Endothelial cell of umbilical vein (primary cell): Measurements from ENCODE around the gene OR1F1. TPM values are rescaled to one million over a fixed set of nuclear protein-coding genes. Genes with fewer than 3 reads are reported as not detected.

Source experiments
- BruUV-seq: library from RNA; stranded (reverse); fragments of 400-500 nt; replicated peaks from 2 replicates; lab custom pipeline; 2021; lab: Mats Ljungman, UMichigan
- CTCF ChIA-PET: fragments of 300-600, 350-600 bp; sonication (Branson Sonifier 250); formaldehyde crosslinking; loops from one replicate; lab custom pipeline; 2021; ENCODE audit warnings: antibody characterized with exemption, inconsistent platforms; lab: Charles Lee
- POLR2A ChIA-PET: fragments of 300-600, 350-600 bp; sonication (Branson Sonifier 250); formaldehyde crosslinking; loops from one replicate; lab custom pipeline; 2021; ENCODE audit warnings: antibody characterized with exemption, inconsistent platforms; lab: Charles Lee
- DNase-seq: peaks from one replicate; pipeline ENCODE4 v3.0.0-alpha.2; 2011; ENCODE audit warnings: low read depth, low spot score
- FAIRE-seq: peaks from 2 replicates; lab custom pipeline; 2011; peaks lifted over from hg19 to GRCh38; lab: Jason Lieb, UNC
- H2AFZ ChIP-seq: 2 replicates; pipeline ENCODE4 v1.6.0; 2012; ENCODE audit warnings: low read depth, low read length, control low read depth, inconsistent platforms
- H3K27ac ChIP-seq: 2 replicates; pipeline ENCODE4 v1.5.1; 2011; ENCODE audit warnings: low read depth, mild to moderate bottlenecking, control low read depth, low read length, moderate library complexity; ENCODE audit not compliant: insufficient read depth
- H3K27me3 ChIP-seq, 2 experiments: 2 replicates each; pipeline versions ENCODE4 v1.6.0 to v1.6.1; 2011; ENCODE audit warnings: low read length in 2 of 2, mixed read lengths in 1 of 2; ENCODE audit not compliant: control insufficient read depth in 2 of 2, insufficient read depth in 2 of 2
- H3K36me3 ChIP-seq, 2 experiments: 2 replicates in 1 of 2; 3 replicates in 1 of 2; pipeline ENCODE4 v1.5.1; 2011; ENCODE audit warnings: low read length in 2 of 2, mild to moderate bottlenecking in 1 of 2, moderate library complexity in 1 of 2; ENCODE audit not compliant: control insufficient read depth in 2 of 2, insufficient read depth in 2 of 2; ENCODE audit errors: extremely low read depth in 1 of 2
- H3K4me1 ChIP-seq: 3 replicates; pipeline ENCODE4 v1.5.1; 2011; ENCODE audit warnings: mild to moderate bottlenecking, low read length; ENCODE audit not compliant: control insufficient read depth, insufficient read depth; ENCODE audit errors: extremely low read depth
- H3K4me2 ChIP-seq: 2 replicates; pipeline ENCODE4 v1.6.1; 2011; ENCODE audit warnings: low read length, control low read depth, mixed read lengths; ENCODE audit not compliant: insufficient read depth
- H3K4me3 ChIP-seq, 3 experiments: fragments of 200-600 bp in 1 of 3; sonication (generic), shearing (Covaris generic) in 1 of 3; replicated peaks in 1 of 3; 2 replicates each; pipeline ENCODE4 v1.5.1; 2011 to 2016; ENCODE audit warnings: control low read depth in 3 of 3, low read length in 3 of 3, mild to moderate bottlenecking in 2 of 3, inconsistent platforms in 1 of 3, low read depth in 1 of 3, moderate library complexity in 1 of 3; ENCODE audit not compliant: insufficient read depth in 1 of 3
- H3K79me2 ChIP-seq: 2 replicates; pipeline ENCODE4 v1.6.0; 2012; ENCODE audit warnings: low read length, inconsistent platforms; ENCODE audit not compliant: control insufficient read depth, insufficient read depth
- H3K9ac ChIP-seq: replicated peaks from 2 replicates; pipeline ENCODE3; 2011; ENCODE audit warnings: low read length, control low read depth; ENCODE audit not compliant: insufficient read depth; ENCODE audit errors: extremely low read depth
- H3K9me1 ChIP-seq: replicated peaks from 3 replicates; pipeline ENCODE4 v1.6.0; 2011; ENCODE audit warnings: mild to moderate bottlenecking, low read length; ENCODE audit not compliant: control insufficient read depth, insufficient read depth; ENCODE audit errors: extremely low read depth
- H3K9me3 ChIP-seq: replicated peaks from 2 replicates; pipeline ENCODE4 v1.5.1; 2012; ENCODE audit warnings: low read length, inconsistent platforms; ENCODE audit not compliant: control insufficient read depth, insufficient read depth
- H4K20me1 ChIP-seq: replicated peaks from 2 replicates; pipeline ENCODE3; 2011; ENCODE audit warnings: mild to moderate bottlenecking, low read length; ENCODE audit not compliant: control insufficient read depth, insufficient read depth; ENCODE audit errors: extremely low read depth
- FOS ChIP-seq: IDR thresholded peaks from 2 replicates; pipeline ENCODE4 v1.6.1; 2011; ENCODE audit warnings: mild to moderate bottlenecking, low read length, moderate library complexity, borderline replicate concordance; ENCODE audit not compliant: insufficient read depth
- GATA2 ChIP-seq: IDR thresholded peaks from 2 replicates; pipeline ENCODE4 v1.7.0; 2011; ENCODE audit warnings: low read depth, mild to moderate bottlenecking, moderate library complexity, mixed read lengths, low read length; ENCODE audit not compliant: insufficient read length, insufficient read depth
- JUN ChIP-seq: IDR thresholded peaks from 2 replicates; pipeline ENCODE4 v1.6.1; 2011; ENCODE audit warnings: borderline replicate concordance, low read depth; ENCODE audit not compliant: insufficient read length, insufficient read depth
- MYC ChIP-seq: IDR thresholded peaks from one replicate; pipeline ENCODE4 v1.6.1; 2011; ENCODE audit warnings: mild to moderate bottlenecking, low read depth, low read length
- POLR2AphosphoS5 ChIP-seq: IDR thresholded peaks from 2 replicates; pipeline ENCODE4 v1.6.1; 2012; ENCODE audit warnings: low read depth, mild to moderate bottlenecking, control low read depth, low read length, moderate library complexity; ENCODE audit not compliant: insufficient read depth
- dilution Hi-C: fragments of 300-500 bp; cut with MboI; formaldehyde crosslinking; loops from one replicate; pipeline ENCODE4 v1.15.0; 2019; ENCODE audit warnings: low sequenced_read_pairs; ENCODE audit not compliant: extremely low pct_ligation_motif_present
- intact Hi-C: fragments of 100-400 bp; cut with micrococcal nuclease; formaldehyde crosslinking; loops from one replicate; pipeline ENCODE4 v1.10.0; 2022
- polyA plus RNA-seq, 4 experiments: library from polyadenylated mRNA; depleted of rRNA in 3 of 4; stranded (reverse) in 3 of 4; unstranded in 1 of 4; fragments of >200 nt; gene quantifications; 2 replicates each; pipeline versions ENCODE4 v1.2.1 to v1.2.3, GENCODE V29; 2011 to 2012; ENCODE audit warnings: missing spikeins in 1 of 4
- total RNA-seq: library from RNA; stranded (reverse); gene quantifications from 2 replicates; pipeline ENCODE4 v1.2.3, GENCODE V29; 2021
- TF ChIP-seq, protein P1 (sequence below), 2 donors: IDR thresholded peaks; 1 replicate in 1 of 2; 2 replicates in 1 of 2; pipeline ENCODE4 v1.5.1; 2011; ENCODE audit warnings: low read length in 2 of 2, mild to moderate bottlenecking in 2 of 2, moderate library complexity in 2 of 2, control low read depth in 1 of 2, inconsistent platforms in 1 of 2, low read depth in 1 of 2; ENCODE audit not compliant: insufficient read depth in 1 of 2; ENCODE audit errors: extremely low read depth in 1 of 2

OR1F1 gene
- total and polyA plus RNA-seq, 2 donors (not counting 3 experiments of a cell fraction or from before 2014, with no cell fraction given), result 0.17 TPM; not detected in 1

DNA sequence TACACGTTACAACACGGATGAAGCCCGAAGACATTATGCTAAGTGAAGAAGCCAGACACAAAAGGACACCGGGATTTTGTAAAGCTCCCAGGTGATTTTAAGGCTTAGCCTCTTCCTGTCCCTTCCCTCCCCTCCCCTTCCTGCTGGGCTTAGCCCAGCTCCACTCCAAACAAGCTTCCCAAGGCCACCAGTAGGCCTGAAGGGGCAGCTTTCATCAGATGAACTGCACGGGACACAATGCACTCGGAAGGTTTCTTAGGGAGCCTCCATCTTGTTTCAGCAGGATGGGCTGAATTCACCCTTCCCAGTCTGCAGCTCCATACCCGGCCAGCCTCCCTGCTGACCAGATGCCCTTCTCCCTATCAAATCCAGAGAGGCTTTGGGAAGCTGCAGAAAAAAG is 58.0 kb downstream of the OR1F1 start:
- Histone ChIP-seq H3K36me3 (no peaks in the 10 kb centered on the region), H4K20me1 (no peaks in the 10 kb centered on the region), H3K9me3 (no peaks in the 10 kb centered on the region), H3K9ac (no peak overlapping the region), H3K27me3 (peaks cover 0 to 4% of the 10 kb centered on the region in 2 experiments), H2AFZ (no peak overlapping the region), H3K79me2 (no peaks in the 10 kb centered on the region), H3K4me1 (no peaks in the 10 kb centered on the region), H3K4me2 (no peak overlapping the region), H3K9me1 (no peaks in the 10 kb centered on the region), H3K4me3 (no peak overlapping the region), H3K27ac (no peak overlapping the region)
- CTCF ChIA-PET, result no interaction called here
- POLR2A ChIA-PET, result no interaction called here
- no TSS peak for BruUV-seq
- TF ChIP-seq POLR2AphosphoS5, result no peak
- TF ChIP-seq, protein P1, sequence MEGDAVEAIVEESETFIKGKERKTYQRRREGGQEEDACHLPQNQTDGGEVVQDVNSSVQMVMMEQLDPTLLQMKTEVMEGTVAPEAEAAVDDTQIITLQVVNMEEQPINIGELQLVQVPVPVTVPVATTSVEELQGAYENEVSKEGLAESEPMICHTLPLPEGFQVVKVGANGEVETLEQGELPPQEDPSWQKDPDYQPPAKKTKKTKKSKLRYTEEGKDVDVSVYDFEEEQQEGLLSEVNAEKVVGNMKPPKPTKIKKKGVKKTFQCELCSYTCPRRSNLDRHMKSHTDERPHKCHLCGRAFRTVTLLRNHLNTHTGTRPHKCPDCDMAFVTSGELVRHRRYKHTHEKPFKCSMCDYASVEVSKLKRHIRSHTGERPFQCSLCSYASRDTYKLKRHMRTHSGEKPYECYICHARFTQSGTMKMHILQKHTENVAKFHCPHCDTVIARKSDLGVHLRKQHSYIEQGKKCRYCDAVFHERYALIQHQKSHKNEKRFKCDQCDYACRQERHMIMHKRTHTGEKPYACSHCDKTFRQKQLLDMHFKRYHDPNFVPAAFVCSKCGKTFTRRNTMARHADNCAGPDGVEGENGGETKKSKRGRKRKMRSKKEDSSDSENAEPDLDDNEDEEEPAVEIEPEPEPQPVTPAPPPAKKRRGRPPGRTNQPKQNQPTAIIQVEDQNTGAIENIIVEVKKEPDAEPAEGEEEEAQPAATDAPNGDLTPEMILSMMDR (IDR thresholded peaks at IDR 0.05; ENCODE audit: extremely low read depth in 1 of 2, insufficient read depth in 1 of 2, low read depth in 1 of 2, low read length in 2 of 2), result no peak
- TF ChIP-seq GATA2, result no peak
- dilution Hi-C loops, result no loop called here
- intact Hi-C loops, result no loop called here
- FAIRE-seq, result no peak
- no peak for DNase-seq

DNA sequence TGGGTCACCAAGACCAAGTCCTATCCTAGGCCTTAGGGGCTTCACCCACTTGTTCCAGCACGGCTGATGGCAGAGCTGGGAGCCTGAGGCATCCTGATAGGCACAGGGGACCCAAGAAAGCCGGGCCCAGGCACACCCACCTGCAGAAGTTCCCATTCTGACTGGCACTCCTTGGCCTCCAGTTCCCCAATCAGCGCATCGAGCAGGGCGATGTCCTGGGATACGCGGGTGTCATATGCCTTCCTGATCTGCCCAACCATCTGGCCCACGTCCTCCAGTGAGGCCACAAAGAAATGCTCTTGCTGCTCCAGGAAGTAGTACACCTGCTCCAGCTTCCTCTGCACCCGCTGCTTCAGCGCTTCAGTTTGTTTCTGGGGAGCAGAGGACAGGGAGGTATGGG is 58.9 kb downstream of the OR1F1 start:
- Histone ChIP-seq H3K4me1 (no peaks in the 10 kb centered on the region), H3K4me3 (no peak overlapping the region), H3K9ac (no peak overlapping the region), H3K4me2 (no peak overlapping the region), H3K9me1 (no peaks in the 10 kb centered on the region), H3K27ac (no peak overlapping the region), H3K79me2 (no peaks in the 10 kb centered on the region), H3K9me3 (no peaks in the 10 kb centered on the region), H4K20me1 (no peaks in the 10 kb centered on the region), H2AFZ (no peak overlapping the region), H3K27me3 (no peaks in the 10 kb centered on the region), H3K36me3 (no peaks in the 10 kb centered on the region)
- POLR2A ChIA-PET, result no interaction called here
- TF ChIP-seq MYC, result no peak
- no peak for TF ChIP-seq POLR2AphosphoS5
- TF ChIP-seq JUN, result no peak
- TF ChIP-seq FOS, result no peak
- TF ChIP-seq, protein P1 (IDR thresholded peaks at IDR 0.05; ENCODE audit: extremely low read depth in 1 of 2, insufficient read depth in 1 of 2, low read depth in 1 of 2, low read length in 2 of 2), result no peak
- TF ChIP-seq GATA2, result no peak
- dilution Hi-C loops (no loop called here), intact Hi-C loops (no loop called here)
- FAIRE-seq (no peak), DNase-seq (no peak)
- CTCF ChIA-PET, result no interaction called here
- no TSS peak for BruUV-seq
